PFSK-1 (cell line): ENCODE data around the gene GPC6.

Source experiments
- POLR2AphosphoS5 ChIP-seq: IDR thresholded peaks from 2 replicates; pipeline ENCODE4 v1.6.1; 2012; ENCODE audit warnings: low read depth, mild to moderate bottlenecking, control low read depth, low read length, moderate library complexity
- SIN3A ChIP-seq: IDR thresholded peaks from 2 replicates; pipeline ENCODE4 v1.6.1; 2012; ENCODE audit warnings: mild to moderate bottlenecking, low read length, moderate library complexity, borderline replicate concordance; ENCODE audit not compliant: insufficient read depth

DNA sequence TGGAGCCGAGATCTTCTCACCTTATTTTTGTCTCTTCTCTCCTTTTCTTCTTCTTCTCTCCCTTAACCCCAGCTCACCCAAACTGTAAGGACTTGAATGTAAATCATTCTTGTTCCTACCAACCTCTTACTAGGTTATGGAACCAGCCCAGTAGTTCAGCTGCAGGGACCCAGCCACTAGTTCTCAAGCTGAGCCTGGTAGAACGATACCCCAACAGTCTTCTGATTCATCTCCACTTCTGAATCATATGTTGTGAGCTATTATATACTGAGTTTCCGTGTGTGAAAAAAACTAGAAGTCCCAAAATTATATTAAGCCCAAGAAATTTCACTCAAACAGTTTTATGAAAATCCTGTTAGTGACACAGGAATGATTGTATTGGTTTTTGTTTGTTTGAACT is 1185.1 kb downstream of the GPC6 start:
- no peak for TF ChIP-seq POLR2AphosphoS5
- TF ChIP-seq SIN3A, result no peak
